Lung (tissue), 12 donors: ENCODE data around the gene PCCB. TPM values are rescaled to one million over a fixed set of nuclear protein-coding genes. Genes with fewer than 3 reads are reported as not detected.

Experiments used
- ATAC-seq: fragments of 200-7000 bp; cut with Tn5 transposase; one replicate; pipeline ENCODE4 v1.9.1; 2020; ENCODE audit warnings: moderate number of reproducible peaks; ENCODE audit not compliant: insufficient read depth, low FRiP score
- DNase-seq, 3 donors: peaks; one replicate each; pipeline ENCODE4 v3.0.0-alpha.2; 2013 to 2017
- H3K27ac ChIP-seq, 2 donors: one replicate each; pipeline ENCODE4 v1.5.1; 2013; ENCODE audit warnings: mild to moderate bottlenecking in 2 of 2, moderate library complexity in 2 of 2, control low read depth in 1 of 2, inconsistent platforms in 1 of 2, low read depth in 1 of 2, low read length in 1 of 2
- H3K27me3 ChIP-seq, 3 donors: one replicate each; pipeline ENCODE4 v1.5.1; 2013; ENCODE audit warnings: low read length in 2 of 3; ENCODE audit not compliant: control insufficient read depth in 3 of 3, insufficient read depth in 3 of 3
- H3K36me3 ChIP-seq, 4 donors: one replicate each; pipeline ENCODE4 v1.5.1; 2013; ENCODE audit warnings: low read length in 4 of 4, mild to moderate bottlenecking in 1 of 4, moderate library complexity in 1 of 4; ENCODE audit not compliant: control insufficient read depth in 4 of 4, insufficient read depth in 4 of 4
- H3K4me1 ChIP-seq, 5 donors: one replicate each; pipeline ENCODE4 v1.5.1; 2013; ENCODE audit warnings: low read length in 5 of 5, mild to moderate bottlenecking in 2 of 5, moderate library complexity in 1 of 5; ENCODE audit not compliant: control insufficient read depth in 5 of 5, insufficient read depth in 5 of 5
- H3K4me3 ChIP-seq: one replicate; pipeline ENCODE4 v1.5.1; 2013; ENCODE audit warnings: mild to moderate bottlenecking, control low read depth, moderate library complexity
- H3K9ac ChIP-seq, 2 donors: one replicate each; pipeline ENCODE4 v1.5.1; 2013; ENCODE audit warnings: low read length in 2 of 2, control low read depth in 1 of 2; ENCODE audit not compliant: insufficient read depth in 1 of 2
- H3K9me3 ChIP-seq, 4 donors: one replicate each; pipeline ENCODE4 v1.5.1; 2013; ENCODE audit warnings: low read length in 3 of 4, mild to moderate bottlenecking in 1 of 4, moderate library complexity in 1 of 4; ENCODE audit not compliant: control insufficient read depth in 4 of 4, insufficient read depth in 3 of 4
- WGBS, 2 donors: extraction: QIAGEN DNeasy Blood & Tissue Kit; methylation state at CpG; one replicate each; pipeline ENCODE4 v1.1.7; 2013; 5-methylcytosine and 5-hydroxymethylcytosine counted together
- polyA plus RNA-seq, 2 donors: library from polyadenylated mRNA; stranded (reverse); fragments of 200-250 nt; gene quantifications; one replicate each; pipeline ENCODE4 v1.2.1, GENCODE V29; 2013
- total RNA-seq, 2 donors: library from RNA; depleted of rRNA in 1 of 2; stranded (reverse); fragments of >200 nt in 1 of 2; gene quantifications; one replicate each; pipeline ENCODE4 v1.2.1, GENCODE V29; 2014 to 2021
- TF ChIP-seq, protein P1 (sequence below): IDR thresholded peaks from 2 replicates; pipeline ENCODE4 v1.5.1; 2012; ENCODE audit warnings: mild to moderate bottlenecking; ENCODE audit errors: control extremely low read depth, extremely low read depth
- donor health status: control.
- donor health status: control.
- donor health status: Bipolar disorder and iron deficiency.
- donor health status: healthy.
- donor health status: DM: yes; HTN: yes; CAD: no.

PCCB gene
- total and polyA plus RNA-seq, 4 donors: 23.0 to 39.9 (median 29.3) TPM

DNA sequence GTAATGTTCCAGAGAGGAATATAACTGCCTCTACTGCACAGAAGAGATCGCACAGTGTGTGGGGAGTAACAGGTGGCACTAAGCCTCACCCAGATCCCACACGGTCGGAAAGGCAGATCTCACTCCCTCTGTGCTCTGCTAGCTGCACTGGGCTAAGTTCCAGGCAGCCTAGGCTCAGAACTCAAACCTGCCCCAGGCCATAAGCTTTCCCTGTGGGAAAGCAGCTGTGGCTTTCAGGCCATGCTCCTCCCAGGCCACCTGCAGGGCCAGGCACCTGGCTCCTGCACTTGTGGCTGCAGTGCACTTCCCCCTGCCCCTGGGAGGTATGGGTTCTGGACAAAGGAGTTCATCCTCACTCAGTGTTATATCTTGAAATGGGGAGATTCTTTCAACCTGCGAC, 27.5 kb downstream of the PCCB start:
- 99% methylated on average over 4 of the region's 4 CpGs for WGBS, 2 donors
- ATAC-seq (no peak), DNase-seq (no peak)

DNA sequence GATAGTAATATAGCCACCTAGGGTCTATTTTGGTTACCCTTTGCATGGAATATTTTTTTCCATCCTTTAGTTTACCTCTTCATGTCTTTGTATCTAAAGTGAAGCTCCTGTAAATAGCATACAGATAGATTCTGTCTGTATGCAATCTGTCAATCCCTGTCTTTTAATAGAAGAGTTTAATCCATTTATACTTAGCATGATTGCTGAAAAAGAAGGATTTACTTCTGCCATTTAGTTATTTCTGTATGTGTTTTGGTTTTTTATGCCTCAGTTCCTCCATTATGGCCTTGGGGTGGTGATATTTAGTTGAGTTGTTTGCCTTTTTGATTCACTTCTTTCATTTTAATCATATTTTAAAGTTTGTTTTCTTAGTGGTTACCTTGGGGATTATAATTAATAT, 29.0 kb downstream of the PCCB start:
- H3K27me3 ChIP-seq: no peaks in the 10 kb centered on the region
- DNase-seq (no peak), ATAC-seq (no peak)
- H3K9ac ChIP-seq: no peak overlapping the region
- H3K9me3 ChIP-seq: peaks cover 1 to 16% (median 6%) of the 10 kb centered on the region in 4 donors
- no peak overlapping the region for H3K4me3 ChIP-seq
- TF ChIP-seq, protein P1, sequence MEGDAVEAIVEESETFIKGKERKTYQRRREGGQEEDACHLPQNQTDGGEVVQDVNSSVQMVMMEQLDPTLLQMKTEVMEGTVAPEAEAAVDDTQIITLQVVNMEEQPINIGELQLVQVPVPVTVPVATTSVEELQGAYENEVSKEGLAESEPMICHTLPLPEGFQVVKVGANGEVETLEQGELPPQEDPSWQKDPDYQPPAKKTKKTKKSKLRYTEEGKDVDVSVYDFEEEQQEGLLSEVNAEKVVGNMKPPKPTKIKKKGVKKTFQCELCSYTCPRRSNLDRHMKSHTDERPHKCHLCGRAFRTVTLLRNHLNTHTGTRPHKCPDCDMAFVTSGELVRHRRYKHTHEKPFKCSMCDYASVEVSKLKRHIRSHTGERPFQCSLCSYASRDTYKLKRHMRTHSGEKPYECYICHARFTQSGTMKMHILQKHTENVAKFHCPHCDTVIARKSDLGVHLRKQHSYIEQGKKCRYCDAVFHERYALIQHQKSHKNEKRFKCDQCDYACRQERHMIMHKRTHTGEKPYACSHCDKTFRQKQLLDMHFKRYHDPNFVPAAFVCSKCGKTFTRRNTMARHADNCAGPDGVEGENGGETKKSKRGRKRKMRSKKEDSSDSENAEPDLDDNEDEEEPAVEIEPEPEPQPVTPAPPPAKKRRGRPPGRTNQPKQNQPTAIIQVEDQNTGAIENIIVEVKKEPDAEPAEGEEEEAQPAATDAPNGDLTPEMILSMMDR: no peak
- H3K27ac ChIP-seq: no peak overlapping the region
- H3K36me3 ChIP-seq: peaks cover 4 to 16% (median 9%) of the 10 kb centered on the region in 4 donors
- no peaks in the 10 kb centered on the region for H3K4me1 ChIP-seq

More for the DNA sequence above, 27.5 kb downstream of the PCCB start:
- H3K4me1 ChIP-seq: no peaks in the 10 kb centered on the region
- peaks cover 4 to 12% (median 6%) of the 10 kb centered on the region in 4 donors for H3K36me3 ChIP-seq
- peaks cover 1 to 16% (median 6%) of the 10 kb centered on the region in 4 donors for H3K9me3 ChIP-seq
- H3K4me3 ChIP-seq: no peak overlapping the region
- no peak overlapping the region for H3K9ac ChIP-seq
- H3K27me3 ChIP-seq: no peaks in the 10 kb centered on the region
- no peak overlapping the region for H3K27ac ChIP-seq
- TF ChIP-seq, protein P1: no peak

DNA sequence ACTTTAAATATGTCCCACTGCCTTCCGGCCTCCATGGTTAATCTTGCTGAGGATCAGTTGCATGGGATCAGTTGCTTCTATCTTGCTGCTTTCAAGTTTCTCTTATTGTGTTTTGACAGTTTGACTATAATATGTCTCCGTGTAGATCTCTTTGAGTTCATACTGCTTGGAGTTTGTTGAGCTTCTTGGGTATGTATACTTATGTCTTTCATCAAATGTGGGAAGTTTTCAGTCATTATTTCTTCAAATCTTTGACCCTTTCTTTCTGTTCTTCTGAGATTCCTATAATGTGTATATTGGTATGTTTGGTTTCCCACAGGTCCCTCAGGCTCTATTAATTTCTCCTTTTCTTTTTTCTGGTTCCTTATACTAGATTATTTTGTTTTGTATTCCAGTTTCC, 30.8 kb downstream of the PCCB start:
- WGBS, 2 donors: 98% methylated on average over 2 of the region's 2 CpGs
- DNase-seq (peak in 1 of 3 donors; percentile 9), ATAC-seq (no peak)

More for the DNA sequence above, 30.8 kb downstream of the PCCB start:
- Histone ChIP-seq H3K4me3 (no peak overlapping the region), H3K4me1 (no peaks in the 10 kb centered on the region), H3K36me3 (peaks cover 4 to 20% (median 14%) of the 10 kb centered on the region in 4 donors), H3K9ac (no peak overlapping the region), H3K27me3 (no peaks in the 10 kb centered on the region), H3K9me3 (peaks cover 1 to 16% (median 6%) of the 10 kb centered on the region in 4 donors), H3K27ac (no peak overlapping the region)
- TF ChIP-seq, protein P1: no peak
